Sciatic nerve (tissue), 2 donors: Measurements from ENCODE around the gene NPC1. TPM values are rescaled to one million over a fixed set of nuclear protein-coding genes. Genes with fewer than 3 reads are reported as not detected.

ENCODE experiments used
- ATAC-seq: fragments of 200-7000 bp; cut with Tn5 transposase; one replicate; pipeline ENCODE4 v1.9.1; 2020; ENCODE audit warnings: mild to moderate bottlenecking, moderate library complexity
- DNase-seq: peaks from one replicate; pipeline ENCODE4 v3.0.0-alpha.2; 2020; ENCODE audit warnings: low spot score
- intact Hi-C: fragments of 100-400 bp; cut with DNase I; formaldehyde crosslinking; loops from one replicate; pipeline ENCODE4 v1.14.2; 2022
- total RNA-seq: library from RNA; stranded (reverse); fragmentation: NEBNext Ultra II Directional; extraction: Animal tissue kit (Norgen Biotek cat#: 25700); gene quantifications from one replicate; pipeline ENCODE4 v1.2.1, GENCODE V29; 2021
- donor health status: DM: no; HTN: no; CAD: no.
- donor health status: DM: no; HTN: no; CAD: no.

NPC1 gene
- total RNA-seq, result 77.3 TPM

DNA sequence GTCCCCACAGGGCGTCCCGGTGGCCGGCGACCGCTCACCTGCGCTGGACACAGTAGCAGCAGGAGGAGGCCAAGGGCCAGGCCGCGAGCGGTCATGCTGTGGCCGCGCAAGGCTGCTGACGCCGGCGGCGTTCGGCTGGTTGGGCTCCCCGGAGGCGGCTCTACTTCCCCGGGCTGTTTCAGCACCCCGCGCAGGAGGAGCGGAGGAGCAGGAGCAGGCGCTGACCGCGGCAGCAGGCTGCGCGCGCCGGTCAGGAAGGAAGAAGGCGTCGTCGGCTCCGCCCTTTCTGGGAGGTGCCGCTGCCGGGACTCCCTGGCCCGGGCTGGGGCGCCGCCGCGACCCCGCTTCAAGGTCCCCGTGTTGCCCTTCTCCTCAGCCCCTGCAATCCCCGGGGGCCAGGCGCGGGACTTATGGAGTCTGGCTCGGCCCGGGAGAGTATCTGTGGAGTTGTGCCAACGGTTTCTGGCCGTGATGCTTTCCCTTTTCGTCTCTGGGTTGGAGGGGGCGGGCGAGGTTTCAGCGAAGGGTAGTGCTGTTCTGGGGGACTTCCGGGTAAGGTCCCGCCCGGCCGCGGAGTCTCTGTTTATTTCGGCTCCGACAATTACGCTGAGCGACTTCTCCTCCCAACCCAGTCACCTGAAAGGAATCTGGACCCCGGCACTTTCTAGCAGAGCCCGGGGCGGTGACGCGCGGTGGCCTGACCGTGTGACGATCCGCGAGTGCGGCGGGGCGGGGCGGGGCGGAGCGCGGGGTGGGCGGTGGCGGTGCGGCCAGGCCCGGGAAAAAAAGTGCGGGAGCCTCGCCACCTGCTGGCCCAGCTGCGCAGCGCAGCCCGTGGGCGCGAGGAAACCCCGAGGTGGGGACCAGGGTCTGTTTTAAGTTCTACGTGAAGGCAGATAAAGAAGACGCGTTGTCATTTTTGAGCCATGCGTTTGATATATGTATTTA lies at the start of gene NPC1:
TSS of gene NPC1 (minus strand) at position 258 of the 948 bp plus-strand sequence. CDS start at position 95, 163 bp downstream.
- ATAC-seq (peak; percentile 99), DNase-seq (peak; percentile 96)
- intact Hi-C loops, result loop anchor here (10.0 kb wide), 1 partner anchor 72 kb away; no protein-coding TSS in a partner anchor

DNA sequence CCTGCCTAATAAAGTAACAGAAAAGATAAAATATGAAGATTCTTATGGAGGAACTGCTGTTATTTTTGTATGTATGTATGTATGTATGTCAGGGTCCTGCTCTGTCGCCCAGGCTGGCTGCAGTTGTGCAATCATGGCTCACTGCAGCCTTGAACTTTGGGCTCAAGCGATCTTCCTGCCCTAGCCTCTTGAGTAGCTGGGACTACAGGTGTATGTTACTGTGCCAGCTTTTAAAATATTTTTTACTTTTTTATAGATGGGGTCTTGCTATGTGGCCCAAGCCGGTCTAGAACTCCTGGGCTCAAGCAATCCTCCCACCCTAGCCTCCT lies 49.7 kb upstream of the NPC1 start:
- intact Hi-C loops, result no loop called here
- DNase-seq (no peak), ATAC-seq (no peak)

DNA sequence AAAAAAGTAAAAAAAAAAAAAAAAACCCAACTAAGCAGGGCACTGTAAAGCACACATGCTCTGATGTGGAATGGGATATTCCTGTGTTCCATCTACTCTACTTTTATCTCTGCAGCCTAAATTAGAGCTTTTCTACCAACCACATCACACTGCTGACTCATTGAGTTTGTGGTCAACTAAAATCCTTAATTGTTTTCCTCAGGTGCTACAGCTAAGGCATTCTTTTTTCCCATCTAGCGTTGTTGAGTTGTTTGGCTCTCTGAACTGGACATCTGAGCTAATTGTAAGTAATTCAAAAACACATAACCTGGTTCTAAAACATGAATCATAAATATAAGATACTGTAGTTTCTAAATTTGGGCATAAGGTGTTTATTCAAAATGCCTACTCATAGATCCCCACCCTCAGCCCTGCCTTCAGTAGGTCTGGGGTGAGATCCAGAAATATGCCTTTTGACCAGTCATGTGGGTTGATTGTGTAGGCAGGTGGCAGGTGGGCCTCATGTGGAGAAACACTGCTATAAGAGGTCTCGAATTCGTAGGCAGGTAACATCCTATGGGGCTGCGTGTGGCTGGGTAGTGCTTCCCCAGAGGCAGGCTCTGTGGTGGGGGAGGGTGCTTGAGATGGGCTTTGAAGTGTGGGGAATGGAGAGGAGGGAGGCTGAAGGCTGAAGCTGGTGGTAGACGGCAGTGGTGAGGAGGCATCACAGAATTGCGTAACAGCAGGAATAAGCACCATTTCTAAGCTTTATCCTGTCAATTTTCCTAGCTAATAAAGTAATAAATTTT lies 49.2 kb upstream of the NPC1 start:
- ATAC-seq (no peak), DNase-seq (no peak)
- intact Hi-C loops, result no loop called here

DNA sequence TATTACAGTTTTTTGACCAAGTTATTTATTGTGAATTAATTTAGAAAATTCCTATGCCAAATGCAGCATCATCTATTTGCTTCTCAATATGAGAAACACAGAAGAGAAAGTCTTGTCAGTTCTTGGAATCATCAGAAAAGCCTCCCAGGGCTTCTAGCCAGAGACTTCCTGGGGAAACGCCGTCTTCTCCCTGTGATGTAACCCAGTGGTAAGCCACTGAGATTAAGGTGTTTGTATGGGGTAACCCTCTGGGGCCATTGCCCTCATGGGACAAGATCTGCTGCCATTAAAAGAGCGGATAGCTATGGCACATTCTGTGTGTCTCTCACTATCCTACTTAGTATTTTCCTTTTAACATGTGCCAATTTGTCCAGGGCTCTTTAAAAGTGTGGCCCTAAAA lies 48.4 kb upstream of the NPC1 start:
- ATAC-seq, result no peak
- intact Hi-C loops, result no loop called here
- DNase-seq, result no peak

DNA sequence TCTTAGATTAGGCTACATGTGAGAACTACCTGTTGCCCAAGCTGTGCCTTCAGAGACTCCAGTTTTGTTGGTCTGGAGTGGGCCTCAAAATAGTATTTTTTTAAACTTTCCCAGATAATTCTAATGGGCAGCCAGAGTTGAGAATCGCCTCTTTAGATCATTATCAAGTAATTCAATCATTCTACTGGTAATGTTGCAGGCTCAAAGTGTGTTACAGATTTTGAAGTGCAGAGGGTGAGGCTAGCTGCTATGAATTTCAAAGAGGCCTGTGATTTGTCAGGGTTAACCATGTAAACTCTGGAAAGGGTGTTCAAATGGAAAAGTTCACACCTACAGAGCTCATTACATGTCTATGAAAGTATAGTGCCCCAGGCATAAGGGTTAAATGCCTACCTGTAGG lies 46.3 kb upstream of the NPC1 start:
- intact Hi-C loops, result no loop called here
- ATAC-seq (no peak), DNase-seq (no peak)

DNA sequence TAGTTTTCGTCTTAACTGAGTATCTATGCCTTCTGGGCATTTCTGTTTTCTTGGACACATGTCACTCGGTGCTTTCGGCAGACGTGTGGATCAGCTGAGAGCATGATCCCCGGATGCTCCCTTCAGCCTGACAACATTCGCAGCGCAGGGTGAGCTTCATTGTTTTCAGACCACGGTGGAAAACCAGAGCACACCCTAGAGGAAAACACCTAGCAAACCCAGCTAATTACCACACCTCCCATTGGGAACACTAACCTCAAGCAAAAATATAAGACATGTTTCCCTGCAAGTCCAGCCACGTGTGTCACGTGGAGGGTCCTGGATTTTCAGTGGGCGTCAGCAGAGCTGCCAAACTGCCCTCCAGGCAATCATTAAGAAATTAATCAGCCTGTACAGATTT lies 45.4 kb upstream of the NPC1 start:
- intact Hi-C loops, result no loop called here
- ATAC-seq (no peak), DNase-seq (no peak)

DNA sequence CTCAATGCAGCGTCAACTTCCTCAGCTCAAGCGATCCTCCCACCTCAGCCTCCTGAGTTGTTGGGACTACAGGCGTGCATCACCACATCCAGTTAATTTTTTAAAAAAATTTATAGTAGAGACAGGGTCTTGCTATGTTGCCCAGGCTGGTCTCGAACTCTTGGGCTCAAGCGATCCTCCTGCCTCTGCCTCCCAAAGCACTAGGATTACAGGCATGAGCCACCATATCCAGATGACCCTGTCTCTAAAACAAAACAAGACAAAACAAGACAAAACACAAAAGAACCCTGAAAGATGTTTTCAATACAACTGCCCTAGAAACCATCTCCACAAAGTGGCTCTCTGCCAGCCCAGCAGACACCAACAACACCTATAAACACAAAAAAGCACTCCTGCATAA lies 45.0 kb upstream of the NPC1 start:
- no peak for ATAC-seq
- no peak for DNase-seq
- intact Hi-C loops, result no loop called here

DNA sequence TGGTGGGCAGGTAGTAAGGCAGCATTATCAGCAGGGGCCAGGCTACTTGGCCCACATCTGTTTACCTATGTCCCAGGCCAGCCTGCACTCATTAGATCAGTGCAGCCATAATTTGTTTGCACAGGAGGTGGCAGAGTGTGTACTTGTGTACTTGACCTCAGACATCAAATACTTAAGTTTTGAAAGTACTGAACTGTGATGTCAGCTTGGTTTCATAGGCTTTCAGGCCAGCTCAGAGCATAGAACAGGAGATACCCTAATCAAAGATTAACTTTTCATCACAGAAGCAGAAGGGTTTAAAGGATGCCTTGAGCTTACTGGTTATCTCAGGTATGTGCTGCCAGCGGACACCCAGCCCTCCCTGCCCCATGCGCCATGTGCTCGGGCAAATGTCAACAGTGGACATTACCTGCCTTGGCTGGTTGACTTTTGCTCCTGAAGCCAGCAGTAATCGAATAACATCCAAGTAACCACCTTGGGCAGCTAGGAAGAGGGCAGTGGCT lies 43.2 kb upstream of the NPC1 start:
- no peak for ATAC-seq
- intact Hi-C loops, result no loop called here
- no peak for DNase-seq

DNA sequence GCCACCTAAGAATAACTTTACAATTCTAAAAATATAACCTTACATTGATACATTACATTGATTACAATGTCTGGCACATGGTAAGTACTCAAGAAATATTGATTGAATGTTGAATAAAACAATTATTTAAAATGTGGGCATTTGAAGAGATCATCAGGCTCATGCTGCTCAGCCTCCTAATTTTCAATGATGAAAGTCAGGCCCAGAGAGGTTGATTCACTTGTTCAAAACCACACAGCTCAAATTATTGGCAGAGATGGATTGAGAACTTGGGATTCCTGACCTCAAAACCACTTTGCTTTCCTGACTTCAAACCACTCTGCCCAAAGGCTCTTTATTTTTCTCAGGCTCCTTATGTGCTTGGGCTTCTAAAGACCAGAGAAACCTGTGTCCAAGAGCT lies 41.7 kb upstream of the NPC1 start:
- DNase-seq (no peak), ATAC-seq (no peak)
- intact Hi-C loops, result no loop called here

DNA sequence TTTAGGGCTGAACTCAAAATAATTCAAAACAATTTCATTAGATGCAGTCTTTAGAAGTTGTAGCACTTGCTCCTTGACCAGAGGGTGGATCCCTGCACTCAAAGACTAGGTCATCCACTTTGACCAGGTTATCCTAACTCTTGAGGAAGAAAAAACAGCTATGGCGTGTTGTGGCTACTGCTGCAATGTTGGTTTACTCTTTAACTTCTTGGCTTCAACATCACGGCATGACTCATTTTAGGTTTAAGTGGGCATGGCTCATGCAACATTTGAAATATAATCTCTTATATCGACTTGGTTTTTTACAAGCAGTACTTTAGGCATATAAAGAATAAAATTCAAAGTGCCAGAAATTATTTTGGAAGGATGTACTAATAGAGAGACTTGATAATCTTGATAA lies 41.0 kb upstream of the NPC1 start:
- ATAC-seq, result no peak
- intact Hi-C loops, result no loop called here
- no peak for DNase-seq

DNA sequence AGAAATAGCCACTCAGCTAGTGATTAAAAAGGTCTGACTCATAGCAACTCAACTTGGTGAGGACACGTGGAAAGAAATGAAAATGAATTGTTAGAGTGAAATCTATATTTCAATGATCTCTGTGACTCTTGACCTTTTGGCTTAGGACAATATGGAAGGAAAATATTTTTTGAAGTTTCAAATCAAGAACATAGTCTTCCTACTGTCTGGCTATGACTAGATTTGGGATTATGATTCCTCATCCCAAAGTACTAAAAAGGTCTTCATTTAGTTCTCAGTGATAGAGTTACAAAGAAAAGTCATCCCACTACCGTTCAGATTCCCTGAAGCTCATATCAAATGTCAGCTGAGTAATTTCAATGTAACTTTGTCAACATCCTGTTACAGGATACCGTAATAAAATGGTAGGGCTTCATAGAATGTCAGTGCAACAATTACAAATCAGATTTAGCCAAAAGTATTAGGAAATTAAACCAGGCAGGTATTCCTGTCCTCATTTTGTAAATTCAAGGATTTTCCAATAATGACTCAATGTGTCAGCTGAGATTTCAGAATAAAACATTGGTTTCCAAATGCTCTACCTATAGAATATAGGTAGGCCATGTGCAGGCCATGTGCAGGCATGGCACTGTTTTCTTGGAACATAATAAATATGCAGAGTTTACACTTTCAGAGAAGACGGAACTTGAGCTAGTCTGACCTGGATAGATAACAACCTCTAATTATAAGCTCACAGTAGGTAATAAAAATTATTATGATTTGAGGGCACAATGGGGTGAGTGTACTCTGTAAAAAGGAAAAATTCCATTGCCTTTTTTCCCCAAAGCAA lies 40.4 kb upstream of the NPC1 start:
- intact Hi-C loops, result no loop called here
- no peak for DNase-seq
- ATAC-seq, result no peak

DNA sequence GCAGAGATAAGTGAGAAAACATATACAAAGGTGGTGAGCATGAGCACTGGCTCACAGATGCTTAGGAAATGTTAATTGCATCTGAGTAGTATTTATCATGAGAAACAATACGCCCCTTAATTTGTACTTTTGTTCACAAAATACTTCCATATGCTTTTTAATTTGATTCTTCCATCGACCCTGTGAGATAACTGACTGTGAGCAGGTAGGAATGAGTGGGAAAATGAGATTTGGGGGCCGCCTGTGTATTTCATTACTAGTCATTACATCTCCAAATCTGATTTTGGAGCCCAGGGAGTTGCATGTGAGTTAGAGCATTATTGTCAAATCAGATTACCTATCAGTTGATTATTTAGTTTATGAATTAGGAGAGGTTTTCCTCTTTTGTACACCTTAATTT lies 36.7 kb upstream of the NPC1 start:
- no peak for DNase-seq
- intact Hi-C loops, result loop anchor here (5.0 kb wide), 1 partner anchor 189 kb away; no protein-coding TSS in a partner anchor
- ATAC-seq, result no peak

DNA sequence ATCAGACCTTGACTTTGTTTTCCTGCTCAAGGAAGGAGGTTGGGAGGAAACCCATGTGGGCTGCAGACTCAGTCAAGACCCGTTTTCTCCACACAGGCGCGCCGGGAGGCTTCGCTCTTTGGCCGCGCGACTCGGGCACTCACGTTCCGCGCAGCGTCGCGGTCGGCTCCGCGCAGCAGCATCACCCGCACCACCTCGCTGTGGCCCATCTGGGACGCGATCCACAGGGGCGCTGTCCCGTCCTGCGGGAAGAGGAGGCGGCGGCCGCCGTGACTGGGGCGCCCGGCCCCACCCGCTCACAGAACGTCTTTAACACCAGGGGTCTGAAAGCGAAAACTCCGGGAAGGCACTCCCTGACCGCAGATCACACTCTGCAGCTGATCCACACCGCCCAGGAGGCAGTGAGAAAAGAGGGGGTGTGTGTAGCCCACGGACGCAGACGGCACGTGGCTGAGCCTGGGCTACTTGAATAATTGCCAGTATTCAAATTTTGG lies 33.1 kb upstream of the NPC1 start:
- intact Hi-C loops, result no loop called here
- no peak for DNase-seq
- peak; percentile 79 for ATAC-seq

DNA sequence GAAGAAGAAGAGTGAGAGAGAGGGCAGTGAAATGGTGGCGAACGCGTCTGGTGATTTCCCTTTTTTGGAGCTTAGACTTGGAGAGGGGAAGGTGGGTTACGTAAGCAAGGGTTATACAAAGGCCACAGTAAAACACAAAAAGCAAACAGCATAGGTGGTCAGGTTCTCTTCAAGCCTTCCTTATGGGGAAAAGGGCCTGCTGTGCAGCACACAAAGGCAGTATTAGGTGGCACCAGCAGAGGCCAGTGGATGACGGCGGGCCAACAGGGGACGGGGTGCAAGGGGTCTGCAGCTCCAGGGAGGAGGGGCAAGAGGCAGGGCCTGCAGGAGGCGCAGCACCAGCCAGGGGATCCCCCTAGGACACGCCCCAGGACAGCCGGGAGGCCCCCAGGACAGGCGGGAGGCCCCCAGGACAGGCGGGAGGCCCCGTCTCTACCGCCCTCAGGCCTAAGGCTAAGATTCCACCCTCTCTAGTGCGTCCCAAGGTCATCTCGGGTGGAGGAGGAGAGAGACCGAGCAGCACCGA lies 32.6 kb upstream of the NPC1 start:
- ATAC-seq, result peak; percentile 75
- no peak for DNase-seq
- intact Hi-C loops, result no loop called here

DNA sequence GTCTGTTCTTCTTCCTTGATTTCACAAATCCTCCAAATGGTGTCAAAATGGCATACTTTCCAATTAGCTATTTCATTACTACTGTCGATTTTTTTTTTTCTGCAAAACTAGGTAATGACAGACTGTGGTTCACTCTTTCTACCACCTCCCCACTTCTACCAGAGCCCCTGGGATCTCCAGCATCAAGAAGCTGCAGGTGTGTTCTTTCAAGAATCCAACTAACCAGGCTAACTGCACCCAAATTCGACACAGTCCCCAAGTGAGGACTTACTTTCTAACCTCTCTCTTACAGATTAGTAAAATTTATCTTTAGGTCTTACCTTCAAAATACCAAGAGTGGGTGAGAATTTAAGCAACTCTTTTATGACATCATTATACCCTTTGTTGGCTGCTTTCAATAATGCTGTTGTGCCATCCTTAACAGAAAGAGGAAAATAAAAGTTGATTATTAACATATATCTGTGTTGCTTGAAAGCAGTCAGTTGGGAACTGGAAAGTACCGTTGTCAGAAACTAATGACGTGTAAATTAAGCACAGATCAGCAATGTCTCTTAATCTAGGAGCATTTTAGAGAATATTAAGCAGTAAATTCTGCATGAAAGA lies 31.2 kb upstream of the NPC1 start:
- intact Hi-C loops, result no loop called here
- ATAC-seq (no peak), DNase-seq (no peak)

DNA sequence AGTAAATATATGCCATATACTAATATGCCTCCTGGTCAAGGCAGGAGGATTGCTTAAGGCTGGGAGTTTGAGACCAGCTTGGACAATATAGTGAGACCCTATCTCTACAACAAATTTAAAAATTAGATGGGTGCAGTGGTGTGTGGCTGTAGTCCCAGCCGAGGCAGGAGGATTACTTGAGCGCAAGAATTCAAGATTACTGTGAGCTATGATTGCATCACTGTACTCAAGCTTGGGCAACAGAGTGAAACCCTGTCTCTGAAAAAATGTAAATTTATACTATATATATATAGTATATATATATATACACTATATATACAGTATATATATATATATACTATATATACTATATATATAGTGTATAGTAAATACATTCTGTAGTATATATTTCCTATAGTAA lies 30.0 kb upstream of the NPC1 start:
- ATAC-seq (no peak), DNase-seq (no peak)
- intact Hi-C loops, result no loop called here

DNA sequence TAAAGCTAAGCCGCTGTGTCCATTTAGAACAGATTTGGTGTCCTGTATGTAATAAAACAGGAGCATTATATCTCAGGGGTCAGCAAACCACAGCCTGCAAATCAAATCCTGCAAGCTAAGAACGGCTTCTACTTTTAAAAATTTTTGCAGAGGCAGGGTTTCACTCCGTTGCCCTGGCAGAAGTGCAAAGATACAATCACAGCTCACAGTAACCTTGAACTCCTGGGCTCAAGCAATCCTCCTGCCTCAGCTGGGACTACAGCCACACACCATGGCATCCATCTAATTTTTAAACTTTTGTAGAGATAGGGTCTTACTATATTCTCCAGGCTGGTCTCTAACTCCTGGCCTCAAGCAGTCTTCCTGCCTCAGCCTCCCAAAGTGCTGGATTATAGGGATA lies 28.6 kb upstream of the NPC1 start:
- DNase-seq (no peak), ATAC-seq (no peak)
- intact Hi-C loops, result no loop called here

DNA sequence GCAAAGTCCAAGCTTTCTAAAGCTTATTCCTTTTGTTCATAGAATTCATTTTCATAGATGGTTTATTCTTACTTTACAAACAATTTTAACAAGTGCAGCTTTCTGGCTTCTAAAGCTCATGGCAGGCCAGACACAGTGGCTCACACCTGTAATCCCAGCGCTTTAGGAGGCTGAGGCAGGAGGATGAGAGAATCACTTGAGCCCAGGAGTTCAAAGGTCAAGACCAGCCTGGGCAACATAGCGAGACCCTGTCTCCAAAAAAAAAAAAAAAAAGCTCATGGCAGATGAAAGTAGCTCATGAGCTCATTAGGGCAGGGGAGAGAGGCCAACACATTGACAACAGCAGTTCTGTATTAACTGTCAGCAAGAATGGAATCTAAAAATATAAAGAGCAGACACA lies 28.1 kb upstream of the NPC1 start:
- DNase-seq, result no peak
- intact Hi-C loops, result no loop called here
- no peak for ATAC-seq
